ENCODE results near the gene MGRN1. TPM values are rescaled to one million over a fixed set of nuclear protein-coding genes. Genes with fewer than 3 reads are reported as not detected.
A peak's percentile ranks its signal among the peaks of the same experiment; 100 is the strongest.

Gene MGRN1
- total RNA-seq, 4 donors from 2014 or later, result 32.5 to 86.4 (median 57.6) TPM

DNA sequence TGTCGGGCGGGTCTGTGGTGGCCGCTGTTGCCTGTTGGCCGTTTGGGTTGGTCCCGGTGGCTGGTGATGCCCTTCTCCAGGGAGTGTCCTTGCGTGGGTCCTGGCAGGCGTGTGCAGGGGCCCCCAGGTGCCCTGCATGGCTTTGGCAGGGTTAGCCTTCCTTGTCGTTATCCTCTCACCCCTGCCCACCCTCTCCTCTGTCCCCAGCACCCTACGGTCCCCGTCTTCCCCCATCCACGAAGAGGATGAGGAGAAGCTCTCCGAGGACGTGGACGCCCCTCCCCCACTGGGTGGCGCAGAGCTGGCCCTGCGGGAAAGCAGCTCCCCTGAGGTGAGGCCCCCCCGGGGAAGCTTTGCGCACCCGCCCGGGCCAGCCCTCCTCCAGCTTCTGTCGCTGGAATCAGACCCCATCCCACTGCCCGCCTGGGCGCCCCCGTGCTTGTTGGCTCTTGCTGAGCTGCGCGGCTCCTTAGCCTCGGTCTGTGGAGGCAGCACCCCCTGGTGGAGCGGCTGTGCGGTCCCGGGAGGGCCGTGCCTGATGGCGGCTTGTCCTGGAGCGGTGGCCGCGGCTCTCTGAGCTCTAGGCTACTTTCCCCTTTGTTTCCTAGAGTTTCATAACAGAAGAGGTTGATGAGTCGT, 58.1 kb downstream of the MGRN1 start:
- TF ChIP-seq CTCF (IDR thresholded peaks at IDR 0.05) (peak in 2 of 6 experiments; percentile 40 to 50), POLR2A (IDR thresholded peaks at IDR 0.05) (no peak)
- intact Hi-C loops (cut with DNase I), result no loop called here
- DNase-seq, result peak; percentile 61 to 64

GRCh38 chr16:4683255-4684057, 58.8 kb downstream of the MGRN1 start:
- H3K27me3 ChIP-seq, result no peaks in the 10 kb centered on the region
- H3K27ac ChIP-seq, result no peak overlapping the region
- H3K4me3 ChIP-seq (replicated peaks in 1 of 3), result no peak overlapping the region
- intact Hi-C loops (cut with DNase I), result no loop called here
- WGBS, 2 donors, result 86 to 87% methylated on average over 6 to 12 of the region's 17 CpGs
- peaks cover 12 to 13% of the 10 kb centered on the region in 2 donors for H3K4me1 ChIP-seq
- H3K36me3 ChIP-seq, result peaks cover 39 to 41% of the 10 kb centered on the region in 2 donors
- DNase-seq, result no peak
- no peak for TF ChIP-seq POLR2A (IDR thresholded peaks at IDR 0.05)
- peak in 1 of 6 experiments; percentile 5 for TF ChIP-seq CTCF (IDR thresholded peaks at IDR 0.05)
- H3K9me3 ChIP-seq, result no peaks in the 10 kb centered on the region

More for the DNA sequence above, 58.1 kb downstream of the MGRN1 start:
- H3K36me3 ChIP-seq, result peaks cover 35 to 41% of the 10 kb centered on the region in 2 donors
- H3K27me3 ChIP-seq, result no peaks in the 10 kb centered on the region
- no peak overlapping the region for H3K27ac ChIP-seq
- whole genome bisulfite sequencing, 2 donors, result 78 to 100% methylated on average over 2 to 15 of the region's 36 CpGs
- no peaks in the 10 kb centered on the region for H3K9me3 ChIP-seq
- no peak overlapping the region for H3K4me3 ChIP-seq (replicated peaks in 1 of 3)
- peaks cover 14 to 19% of the 10 kb centered on the region in 2 donors for H3K4me1 ChIP-seq

- WGBS, 2 donors, result 94 to 95% methylated on average over 7 to 19 of the region's 23 CpGs
- intact Hi-C loops (cut with DNase I), result no loop called here
- peaks cover 39 to 41% of the 10 kb centered on the region in 2 donors for H3K36me3 ChIP-seq
Observed at GRCh38 chr16:4684058-4684715, 59.6 kb downstream of the MGRN1 start.

DNA sequence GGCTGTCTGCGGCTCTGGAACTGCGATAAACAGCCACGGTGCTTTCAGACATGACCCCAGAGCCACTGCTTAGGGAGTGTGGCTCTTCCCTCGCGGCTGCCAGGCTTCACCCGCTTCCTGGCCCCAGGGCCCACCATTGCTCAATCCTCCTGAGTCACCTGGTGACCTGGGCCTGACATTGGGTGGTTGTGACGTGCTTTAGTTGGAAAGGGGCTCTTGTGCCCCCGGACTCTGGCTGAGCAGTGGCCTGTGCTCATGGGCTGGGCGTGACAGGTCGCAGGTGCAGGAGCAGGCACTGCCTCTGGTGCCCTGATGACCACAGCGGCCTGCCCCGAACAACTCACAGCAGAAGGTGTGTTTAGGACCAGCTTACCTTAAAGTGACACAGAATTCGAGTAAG, 60.1 kb downstream of the MGRN1 start:
- TF ChIP-seq POLR2A (IDR thresholded peaks at IDR 0.05) (no peak), CTCF (IDR thresholded peaks at IDR 0.05) (no peak)
- 90 to 96% methylated on average over 12 to 13 of the region's 13 CpGs for WGBS, 2 donors
- intact Hi-C loops (cut with DNase I), result no loop called here
- H3K36me3 ChIP-seq, result peaks cover 39 to 41% of the 10 kb centered on the region in 2 donors
- H3K4me3 ChIP-seq (replicated peaks in 1 of 3), result no peak overlapping the region
- no peaks in the 10 kb centered on the region for H3K4me1 ChIP-seq
- DNase-seq, result no peak
- H3K27me3 ChIP-seq, result no peaks in the 10 kb centered on the region
- no peak overlapping the region for H3K27ac ChIP-seq
- no peaks in the 10 kb centered on the region for H3K9me3 ChIP-seq

More at GRCh38 chr16:4684058-4684715, 59.6 kb downstream of the MGRN1 start:
- no peak for DNase-seq
- no peak overlapping the region for H3K27ac ChIP-seq
- no peak for TF ChIP-seq CTCF (IDR thresholded peaks at IDR 0.05)
- TF ChIP-seq POLR2A (IDR thresholded peaks at IDR 0.05), result no peak
- no peak overlapping the region for H3K4me3 ChIP-seq (replicated peaks in 1 of 3)
- H3K9me3 ChIP-seq, result no peaks in the 10 kb centered on the region
- H3K27me3 ChIP-seq, result no peaks in the 10 kb centered on the region
- H3K4me1 ChIP-seq, result peaks cover 4 to 6% of the 10 kb centered on the region in 2 donors
